Right lobe of liver (tissue), 6 donors: ENCODE data around the gene DPYD. TPM values are rescaled to one million over a fixed set of nuclear protein-coding genes. Genes with fewer than 3 reads are reported as not detected.

Experiments
- ATAC-seq, 4 donors: fragments of 200-7000 bp; cut with Tn5 transposase; one replicate each; pipeline ENCODE4 v1.9.1; 2020; ENCODE audit warnings: mild to moderate bottlenecking in 4 of 4, moderate library complexity in 4 of 4
- DNase-seq, 3 donors: peaks; one replicate each; pipeline ENCODE4 v3.0.0-alpha.2; 2020
- H3K27ac ChIP-seq, 3 donors: fragments of 200-600 bp; one replicate each; pipeline ENCODE4 v1.8.0; 2022
- H3K27me3 ChIP-seq, 2 donors: fragments of 200-600 bp; one replicate each; pipeline ENCODE4 v1.8.0; 2022
- H3K36me3 ChIP-seq, 4 donors: fragments of 200-600 bp; sonication (generic) in 1 of 4; one replicate each; pipeline versions ENCODE4 v1.5.1 to v1.8.0; 2017 to 2022; ENCODE audit warnings: control low read depth in 1 of 4
- H3K4me1 ChIP-seq, 4 donors: fragments of 200-600 bp; sonication (generic) in 1 of 4; one replicate each; pipeline versions ENCODE4 v1.5.1 to v1.8.0; 2017 to 2022; ENCODE audit warnings: control low read depth in 1 of 4
- H3K4me3 ChIP-seq, 3 donors: fragments of 200-600 bp; one replicate each; pipeline ENCODE4 v1.8.0; 2022
- H3K9me3 ChIP-seq, 4 donors: fragments of 200-600 bp; sonication (generic) in 1 of 4; one replicate each; pipeline versions ENCODE4 v1.5.1 to v1.8.0; 2017 to 2022; ENCODE audit warnings: control low read depth in 1 of 4
- CTCF ChIP-seq, 4 donors: fragments of 200-600 bp in 3 of 4; fragments of 450-650 bp in 1 of 4; IDR thresholded peaks; one replicate each; pipeline versions ENCODE4 v1.5.1 to v1.8.0; 2016 to 2022; ENCODE audit warnings: antibody characterized with exemption in 4 of 4, mild to moderate bottlenecking in 2 of 4
- POLR2A ChIP-seq: fragments of 450-650 bp; IDR thresholded peaks from one replicate; pipeline ENCODE4 v1.6.1; 2017; ENCODE audit warnings: antibody characterized with exemption, mild to moderate bottlenecking
- WGBS: methylation state at CpG from one replicate; pipeline ENCODE4 v1.1.6; 2018; ENCODE audit warnings: low coverage, low lambda C conversion rate; ENCODE audit not compliant: insufficient coverage; ENCODE audit errors: missing lambda C conversion rate; 5-methylcytosine and 5-hydroxymethylcytosine counted together
- intact Hi-C, 2 donors: fragments of 100-400 bp; cut with DNase I; formaldehyde crosslinking; loops; one replicate each; pipeline versions ENCODE4 v1.11.2 to v1.14.1; 2022
- total RNA-seq, 6 experiments: library from RNA; depleted of rRNA in 2 of 6; stranded (reverse); fragments of >200 nt in 2 of 6; fragmentation: NEBNext Ultra II Directional in 3 of 6; extraction: Animal tissue kit (Norgen Biotek cat#: 25700) in 3 of 6; gene quantifications; one replicate each; pipeline versions ENCODE4 v1.1.0 to v1.2.4, GENCODE V29; 2016 to 2023
- donor health status: DM: no; HTN: yes; CAD: no.
- donor health status: DM: no; HTN: no; CAD: no.
- donor health status: DM: no; HTN: no; CAD: no.
- donor health status: DM: no; HTN: yes; CAD: no.
- donor health status: DM: no; HTN: yes; CAD: no.

DPYD gene
- total RNA-seq, 6 experiments from 2014 or later: 25.2 to 74.4 (median 40.0) TPM

GRCh38 chr1:97677702-97678101 lies 243.1 kb downstream of the DPYD start:
- WGBS: 97% methylated on average over 4 of the region's 4 CpGs
- TF ChIP-seq POLR2A (no peak), CTCF (IDR thresholded peaks at IDR 0.05) (no peak)
- DNase-seq: no peak
- Histone ChIP-seq H3K4me1 (no peaks in the 10 kb centered on the region), H3K36me3 (peaks cover 0 to 21% (median 0%) of the 10 kb centered on the region in 4 donors), H3K9me3 (no peaks in the 10 kb centered on the region), H3K4me3 (no peak overlapping the region), H3K27ac (no peak overlapping the region), H3K27me3 (no peaks in the 10 kb centered on the region)
- intact Hi-C loops: no loop called here
- ATAC-seq: no peak

GRCh38 chr1:97674517-97674916 lies 246.3 kb downstream of the DPYD start:
- no peak for ATAC-seq

GRCh38 chr1:97668945-97669344 lies 251.9 kb downstream of the DPYD start:
- intact Hi-C loops: no loop called here
- ATAC-seq: peak in 3 of 4 donors; percentile 43 to 49 (median 46)
- peaks cover 0 to 3% (median 0%) of the 10 kb centered on the region in 4 donors for H3K36me3 ChIP-seq
- TF ChIP-seq CTCF (IDR thresholded peaks at IDR 0.05) (peak; percentile 13 to 25 (median 15)), POLR2A (no peak)
- peaks cover 0 to 5% (median 0%) of the 10 kb centered on the region in 4 donors for H3K9me3 ChIP-seq
- WGBS: 32% methylated on average over 2 of the region's 2 CpGs
- no peak overlapping the region for H3K27ac ChIP-seq
- no peaks in the 10 kb centered on the region for H3K27me3 ChIP-seq
- H3K4me1 ChIP-seq: no peaks in the 10 kb centered on the region
- DNase-seq: no peak
- no peak overlapping the region for H3K4me3 ChIP-seq

More at GRCh38 chr1:97674517-97674916, 246.3 kb downstream of the DPYD start:
- WGBS: 84% methylated on average over 4 of the region's 4 CpGs
- H3K9me3 ChIP-seq: peaks cover 0 to 5% (median 0%) of the 10 kb centered on the region in 4 donors
- no peaks in the 10 kb centered on the region for H3K4me1 ChIP-seq
- DNase-seq: no peak
- no peaks in the 10 kb centered on the region for H3K27me3 ChIP-seq
- intact Hi-C loops: no loop called here
- no peak overlapping the region for H3K27ac ChIP-seq
- no peak overlapping the region for H3K4me3 ChIP-seq
- TF ChIP-seq CTCF (IDR thresholded peaks at IDR 0.05): no peak
- TF ChIP-seq POLR2A: no peak
- peaks cover 0 to 17% (median 0%) of the 10 kb centered on the region in 4 donors for H3K36me3 ChIP-seq

- WGBS: 79% methylated on average over 2 of the region's 2 CpGs
- ATAC-seq: no peak
- intact Hi-C loops: no loop called here
Observed at GRCh38 chr1:97660431-97661105, 260.3 kb downstream of the DPYD start.

More at GRCh38 chr1:97660431-97661105, 260.3 kb downstream of the DPYD start:
- TF ChIP-seq POLR2A: no peak
- no peak for TF ChIP-seq CTCF (IDR thresholded peaks at IDR 0.05)
- Histone ChIP-seq H3K27ac (no peak overlapping the region), H3K36me3 (no peaks in the 10 kb centered on the region), H3K27me3 (no peaks in the 10 kb centered on the region), H3K9me3 (no peaks in the 10 kb centered on the region), H3K4me1 (no peaks in the 10 kb centered on the region), H3K4me3 (no peak overlapping the region)
- no peak for DNase-seq
